ENCODE measurements around the gene ING2. TPM values are rescaled to one million over a fixed set of nuclear protein-coding genes. Genes with fewer than 3 reads are reported as not detected.

ING2 gene
- total RNA-seq, 4 donors from 2014 or later = 15.4 to 16.9 TPM; not detected in 2

GRCh38 chr4:183517781-183518180, 12.9 kb downstream of the ING2 start:
- Histone ChIP-seq H3K27me3 (no peaks in the 10 kb centered on the region), H3K4me1 (no peaks in the 10 kb centered on the region), H3K4me3 (no peak overlapping the region), H3K9me3 (no peaks in the 10 kb centered on the region), H3K27ac (no peak overlapping the region), H3K36me3 (no peaks in the 10 kb centered on the region)
- TF ChIP-seq POLR2A (IDR thresholded peaks at IDR 0.05) (no peak), CTCF (IDR thresholded peaks at IDR 0.05) (no peak), EP300 (IDR thresholded peaks at IDR 0.05; ENCODE audit: low read depth) (no peak), POLR2AphosphoS5 (IDR thresholded peaks at IDR 0.05) (no peak)
- DNase-seq = no peak
- WGBS, 2 donors (ENCODE audit: low coverage in 1 of 2) = 84% methylated on average over 3 of the region's 3 CpGs; no CpG with 5 or more reads in 1 of the 2 donors
- intact Hi-C loops (cut with DNase I; ENCODE audit: low total_unique reads) = no loop called here
- in situ Hi-C loops (cut with MboI; ENCODE audit: low pct_ligation_motif_present in 1 of 4, low pct_unique_long_range_greater_than_20kb in 1 of 4, low sequenced_read_pairs in 3 of 4) = no loop called here

GRCh38 chr4:183522821-183523220, 18.0 kb downstream of the ING2 start:
- intact Hi-C loops (cut with DNase I; ENCODE audit: low total_unique reads) = loop anchor here (10.0 kb wide), 1 partner anchor 602 kb away; no protein-coding TSS in a partner anchor
- Histone ChIP-seq H3K27ac (no peak overlapping the region), H3K36me3 (no peaks in the 10 kb centered on the region), H3K27me3 (no peaks in the 10 kb centered on the region), H3K9me3 (no peaks in the 10 kb centered on the region), H3K4me1 (no peaks in the 10 kb centered on the region), H3K4me3 (no peak overlapping the region)
- no peak for DNase-seq
- TF ChIP-seq CTCF (IDR thresholded peaks at IDR 0.05) (no peak), POLR2A (IDR thresholded peaks at IDR 0.05) (no peak), POLR2AphosphoS5 (IDR thresholded peaks at IDR 0.05) (no peak), EP300 (IDR thresholded peaks at IDR 0.05; ENCODE audit: low read depth) (no peak)
- in situ Hi-C loops (cut with MboI; ENCODE audit: low pct_ligation_motif_present in 1 of 4, low pct_unique_long_range_greater_than_20kb in 1 of 4, low sequenced_read_pairs in 3 of 4) = no loop called here
- WGBS, 2 donors (ENCODE audit: low coverage in 1 of 2) = 71 to 75% methylated on average over 1 to 4 of the region's 4 CpGs

- in situ Hi-C loops (cut with MboI; ENCODE audit: low pct_ligation_motif_present in 1 of 4, low pct_unique_long_range_greater_than_20kb in 1 of 4, low sequenced_read_pairs in 3 of 4) (no loop called here), intact Hi-C loops (cut with DNase I; ENCODE audit: low total_unique reads) (loop anchor here (10.0 kb wide), 1 partner anchor 597 kb away; no protein-coding TSS in a partner anchor)
Measured at GRCh38 chr4:183527326-183527725, 22.5 kb downstream of the ING2 start.

GRCh38 chr4:183532821-183533220, 28.0 kb downstream of the ING2 start:
- no peak for TF ChIP-seq CTCF (IDR thresholded peaks at IDR 0.05)
- no peak for TF ChIP-seq EP300 (IDR thresholded peaks at IDR 0.05; ENCODE audit: low read depth)
- in situ Hi-C loops (cut with MboI; ENCODE audit: low pct_ligation_motif_present in 1 of 4, low pct_unique_long_range_greater_than_20kb in 1 of 4, low sequenced_read_pairs in 3 of 4) = no loop called here

More at GRCh38 chr4:183527326-183527725, 22.5 kb downstream of the ING2 start:
- 63 to 75% methylated on average over 2 of the region's 2 CpGs for WGBS, 2 donors (ENCODE audit: low coverage in 1 of 2)
- H3K4me1 ChIP-seq = no peaks in the 10 kb centered on the region
- no peaks in the 10 kb centered on the region for H3K27me3 ChIP-seq
- DNase-seq = no peak
- no peaks in the 10 kb centered on the region for H3K36me3 ChIP-seq
- no peak overlapping the region for H3K4me3 ChIP-seq
- no peak overlapping the region for H3K27ac ChIP-seq
- H3K9me3 ChIP-seq = no peaks in the 10 kb centered on the region
- TF ChIP-seq EP300 (IDR thresholded peaks at IDR 0.05; ENCODE audit: low read depth) = no peak
- no peak for TF ChIP-seq CTCF (IDR thresholded peaks at IDR 0.05)
- no peak for TF ChIP-seq POLR2A (IDR thresholded peaks at IDR 0.05)
- TF ChIP-seq POLR2AphosphoS5 (IDR thresholded peaks at IDR 0.05) = no peak

More at GRCh38 chr4:183532821-183533220, 28.0 kb downstream of the ING2 start:
- H3K4me3 ChIP-seq = no peak overlapping the region
- intact Hi-C loops (cut with DNase I; ENCODE audit: low total_unique reads) = no loop called here
- H3K4me1 ChIP-seq = no peaks in the 10 kb centered on the region
- no peak for DNase-seq
- H3K9me3 ChIP-seq = no peaks in the 10 kb centered on the region
- WGBS, 2 donors (ENCODE audit: low coverage in 1 of 2) = 40 to 79% methylated on average over 1 to 4 of the region's 4 CpGs
- peaks cover 14% of the 10 kb centered on the region for H3K27me3 ChIP-seq
- no peaks in the 10 kb centered on the region for H3K36me3 ChIP-seq
- H3K27ac ChIP-seq = no peak overlapping the region

Measured in transverse colon (tissue), 4 donors.